GM23338 (cell line): Measurements from ENCODE around the gene SH3PXD2B. TPM values are rescaled to one million over a fixed set of nuclear protein-coding genes. Genes with fewer than 3 reads are reported as not detected.

Experiments
- ATAC-seq: fragments of 200-7000 bp; cut with Tn5 transposase; 3 replicates; pipeline ENCODE4 v1.9.1; 2020
- DNase-seq: peaks from one replicate; pipeline ENCODE4 v3.0.0-alpha.2; 2015; ENCODE audit warnings: low spot score
- H2AFZ ChIP-seq: fragments of 200-600 bp; sonication (generic); 2 replicates; pipeline ENCODE4 v1.8.0; 2016; ENCODE audit warnings: antibody characterized with exemption, mild to moderate bottlenecking, moderate library complexity
- H3F3A ChIP-seq: fragments of 200-600 bp; sonication (generic); replicated peaks from 2 replicates; pipeline ENCODE4 v1.8.0; 2017; ENCODE audit warnings: antibody characterized with exemption, mixed run types, low read depth
- H3K27ac ChIP-seq: fragments of 200-600 bp; sonication (generic); 2 replicates; pipeline ENCODE4 v1.6.1; 2016; ENCODE audit warnings: low read depth
- H3K27me3 ChIP-seq: fragments of 200-600 bp; sonication (generic); 2 replicates; pipeline ENCODE4 v1.8.0; 2016; ENCODE audit warnings: mild to moderate bottlenecking, mixed run types, moderate library complexity; ENCODE audit not compliant: insufficient read depth
- H3K36me3 ChIP-seq: fragments of 200-600 bp; sonication (generic); 2 replicates; pipeline ENCODE4 v1.8.0; 2016; ENCODE audit warnings: mild to moderate bottlenecking; ENCODE audit not compliant: insufficient read depth
- H3K4me1 ChIP-seq: fragments of 200-600 bp; sonication (generic); 2 replicates; pipeline ENCODE4 v1.8.0; 2016; ENCODE audit warnings: mild to moderate bottlenecking, moderate library complexity; ENCODE audit not compliant: insufficient read depth
- H3K4me2 ChIP-seq: fragments of 200-600 bp; sonication (generic); 2 replicates; pipeline ENCODE4 v1.7.1; 2017; ENCODE audit warnings: mixed run types
- H3K4me3 ChIP-seq: fragments of 200-600 bp; sonication (generic); 2 replicates; pipeline ENCODE4 v1.6.1; 2016; ENCODE audit warnings: mixed run types
- H3K79me2 ChIP-seq: fragments of 200-600 bp; sonication (generic); replicated peaks from 2 replicates; pipeline ENCODE4 v1.8.0; 2017; ENCODE audit warnings: mild to moderate bottlenecking; ENCODE audit not compliant: insufficient read depth
- H3K9me2 ChIP-seq: fragments of 200-600 bp; sonication (generic); 2 replicates; pipeline ENCODE4 v1.8.0; 2017; ENCODE audit not compliant: insufficient read depth
- H4K20me1 ChIP-seq: fragments of 200-600 bp; sonication (generic); replicated peaks from 2 replicates; pipeline ENCODE4 v1.8.0; 2017; ENCODE audit warnings: mild to moderate bottlenecking; ENCODE audit not compliant: insufficient read depth
- H3K27ac Mint-ChIP-seq: 2 replicates; pipeline ENCODE4 v1.8.0; 2020; ENCODE audit warnings: inconsistent platforms, mild to moderate bottlenecking, moderate library complexity, mixed read lengths
- H3K27me3 Mint-ChIP-seq: 3 replicates; pipeline ENCODE4 v1.8.0; 2022; ENCODE audit warnings: low read depth, mild to moderate bottlenecking, moderate library complexity, mixed read lengths, inconsistent platforms; ENCODE audit not compliant: insufficient read depth, poor library complexity
- H3K36me3 Mint-ChIP-seq: 3 replicates; pipeline ENCODE4 v1.8.0; 2021; ENCODE audit warnings: low read depth, mild to moderate bottlenecking, inconsistent platforms, moderate library complexity, mixed read lengths
- H3K4me1 Mint-ChIP-seq: 3 replicates; pipeline ENCODE4 v1.8.0; 2020; ENCODE audit warnings: mild to moderate bottlenecking, inconsistent platforms, mixed read lengths
- H3K4me3 Mint-ChIP-seq: 3 replicates; pipeline ENCODE4 v1.8.0; 2021; ENCODE audit warnings: moderate library complexity, mild to moderate bottlenecking, inconsistent platforms, mixed read lengths
- H3K9me3 Mint-ChIP-seq: 3 replicates; pipeline ENCODE4 v1.8.0; 2020; ENCODE audit warnings: moderate library complexity, mild to moderate bottlenecking, inconsistent platforms, mixed read lengths
- CREB1 ChIP-seq: fragments of 250-450 bp; sonication (Bioruptor Pico); IDR thresholded peaks from 2 replicates; pipeline ENCODE4 v1.5.0; 2020; ENCODE audit warnings: low read depth, mild to moderate bottlenecking, moderate library complexity
- ETS1 ChIP-seq: IDR thresholded peaks from 2 replicates; pipeline ENCODE4 v1.6.1; 2016; ENCODE audit warnings: antibody characterized with exemption
- EZH2 ChIP-seq: fragments of 200-600 bp; sonication (generic); IDR thresholded peaks from one replicate; pipeline ENCODE4 v1.8.0; 2017; ENCODE audit warnings: antibody characterized with exemption, mild to moderate bottlenecking, low read depth; ENCODE audit not compliant: unreplicated experiment
- JUNB ChIP-seq: IDR thresholded peaks from one replicate; pipeline ENCODE4 v1.6.1; 2016; ENCODE audit warnings: antibody characterized with exemption; ENCODE audit not compliant: unreplicated experiment
- NANOG ChIP-seq: IDR thresholded peaks from 2 replicates; pipeline ENCODE4 v1.6.1; 2016; ENCODE audit warnings: antibody characterized with exemption, borderline replicate concordance
- POLR2AphosphoS5 ChIP-seq: IDR thresholded peaks from 2 replicates; pipeline ENCODE4 v1.6.1; 2016; ENCODE audit warnings: antibody characterized with exemption, low read depth
- STAT1 ChIP-seq: IDR thresholded peaks from one replicate; pipeline ENCODE4 v1.6.1; 2016; ENCODE audit warnings: antibody characterized with exemption; ENCODE audit not compliant: unreplicated experiment
- ZNF462 ChIP-seq: fragments of 250-450 bp; sonication (Bioruptor Pico); IDR thresholded peaks from 2 replicates; pipeline ENCODE4 v1.5.0; 2020; ENCODE audit warnings: mild to moderate bottlenecking, moderate library complexity
- polyA plus RNA-seq: library from polyadenylated mRNA; unstranded; fragments of >200 nt; fragmentation: Nextera tagmentation; extraction: Ambion mirVana; gene quantifications from 2 replicates; pipeline ENCODE4 v1.2.1, GENCODE V29; 2016
- total RNA-seq: library from RNA; depleted of rRNA; stranded (reverse); fragments of >200 nt; shearing (Covaris generic); gene quantifications from 2 replicates; pipeline ENCODE4 v1.2.3, GENCODE V29; 2014

SH3PXD2B gene
- total and polyA plus RNA-seq, 2 experiments from 2014 or later = 40.2 to 52.5 TPM

GRCh38 chr5:172469697-172470096, 15.4 kb upstream of the SH3PXD2B start:
- DNase-seq (no peak), ATAC-seq (no peak)
- Histone ChIP-seq H4K20me1 (no peaks in the 10 kb centered on the region), H3F3A (no peaks in the 10 kb centered on the region), H3K36me3 (no peaks in the 10 kb centered on the region), H3K4me2 (no peak overlapping the region), H2AFZ (no peak overlapping the region), H3K79me2 (no peaks in the 10 kb centered on the region), H3K4me3 (no peak overlapping the region), H3K27ac (no peak overlapping the region), H3K4me1 (no peaks in the 10 kb centered on the region), H3K9me2 (no peaks in the 10 kb centered on the region), H3K27me3 (no peaks in the 10 kb centered on the region)
- H3K4me3 Mint-ChIP-seq = no peak overlapping the region
- TF ChIP-seq CREB1 (CRISPR knock-in tag) (no peak), ETS1 (no peak), ZNF462 (CRISPR knock-in tag) (no peak), NANOG (no peak), STAT1 (no peak), EZH2 (no peak), POLR2AphosphoS5 (no peak), JUNB (no peak)
- no peak overlapping the region for H3K27ac Mint-ChIP-seq
- H3K27me3 Mint-ChIP-seq = no peaks in the 10 kb centered on the region
- H3K9me3 Mint-ChIP-seq = no peaks in the 10 kb centered on the region; the same call in 2 of the 3 replicates
- H3K36me3 Mint-ChIP-seq = peaks cover 3% of the 10 kb centered on the region; the same call in 1 of the 3 replicates
- H3K4me1 Mint-ChIP-seq = no peaks in the 10 kb centered on the region
